Jurkat, Clone E6-1 (cell line): ENCODE data around the gene RAD51AP1.

Experiments used
- DNase-seq: peaks from one replicate; pipeline ENCODE4 v3.0.0-alpha.2; 2011; ENCODE audit warnings: low read depth, low spot score
- H3K4me3 ChIP-seq: 2 replicates; pipeline ENCODE4 v1.5.1; 2011; ENCODE audit warnings: mild to moderate bottlenecking, low read length, control low read depth, moderate library complexity

The RAD51AP1 gene

DNA sequence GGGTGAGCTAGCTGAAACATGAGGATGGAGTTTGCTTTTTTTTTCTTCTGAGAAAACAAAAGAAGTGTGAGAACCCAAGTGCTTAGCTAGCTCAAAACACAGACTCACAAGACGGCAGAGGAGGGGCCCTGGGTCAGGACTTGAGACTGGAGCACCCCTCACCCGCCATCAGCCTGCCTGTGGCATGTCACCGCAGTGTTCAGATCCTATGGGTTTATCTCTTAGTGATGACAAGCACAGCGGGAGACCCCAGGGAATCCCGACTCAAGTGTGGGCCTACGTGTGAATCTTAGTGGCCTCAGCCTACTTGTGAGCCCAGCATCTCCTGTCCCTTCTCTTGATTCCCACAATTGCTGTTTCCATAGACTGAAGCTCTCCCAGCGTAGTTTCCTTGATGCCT lies 46.2 kb downstream of the RAD51AP1 start:
- DNase-seq, result no peak
- no peak overlapping the region for H3K4me3 ChIP-seq

DNA sequence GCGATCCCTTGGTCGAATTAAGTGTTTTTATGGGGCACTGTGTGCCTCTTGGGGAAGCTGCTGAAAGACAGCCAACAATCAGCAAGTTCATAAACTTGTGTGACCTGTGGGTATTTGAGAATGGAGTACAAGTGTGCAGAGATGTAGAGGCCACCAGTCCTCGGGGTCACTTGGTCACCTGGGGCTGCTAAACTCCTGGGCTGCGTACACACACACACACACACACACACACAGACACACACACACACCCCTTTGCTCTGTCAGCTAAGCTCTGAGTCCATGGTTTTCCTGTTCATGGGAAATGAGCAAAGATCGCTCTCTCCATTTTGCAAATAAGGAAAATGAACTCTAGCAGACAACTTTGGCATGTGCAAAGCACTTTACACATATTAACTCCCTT lies 47.8 kb downstream of the RAD51AP1 start:
- H3K4me3 ChIP-seq, result no peak overlapping the region

DNA sequence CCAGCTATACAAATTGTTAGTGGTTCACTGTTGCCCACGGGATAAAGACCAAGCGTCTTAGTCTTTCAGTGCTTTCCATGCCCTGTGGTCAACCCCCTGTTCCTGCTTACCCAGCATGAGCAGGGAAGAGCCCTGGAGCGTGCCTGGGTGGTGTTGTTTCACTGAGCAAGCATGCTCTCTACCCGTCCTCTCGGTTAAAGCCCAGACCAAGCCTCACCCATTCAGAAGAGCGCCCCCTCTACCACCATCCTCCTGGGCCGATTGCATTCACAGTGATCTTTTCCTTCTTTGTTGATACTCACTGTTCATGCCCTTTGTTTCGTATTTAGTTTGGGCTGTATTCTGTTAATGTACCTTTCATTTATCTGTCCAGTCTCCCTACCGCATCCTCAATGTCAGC lies 48.4 kb downstream of the RAD51AP1 start:
- DNase-seq, result no peak
- H3K4me3 ChIP-seq, result no peak overlapping the region

More for the DNA sequence above, 47.8 kb downstream of the RAD51AP1 start:
- no peak for DNase-seq

DNA sequence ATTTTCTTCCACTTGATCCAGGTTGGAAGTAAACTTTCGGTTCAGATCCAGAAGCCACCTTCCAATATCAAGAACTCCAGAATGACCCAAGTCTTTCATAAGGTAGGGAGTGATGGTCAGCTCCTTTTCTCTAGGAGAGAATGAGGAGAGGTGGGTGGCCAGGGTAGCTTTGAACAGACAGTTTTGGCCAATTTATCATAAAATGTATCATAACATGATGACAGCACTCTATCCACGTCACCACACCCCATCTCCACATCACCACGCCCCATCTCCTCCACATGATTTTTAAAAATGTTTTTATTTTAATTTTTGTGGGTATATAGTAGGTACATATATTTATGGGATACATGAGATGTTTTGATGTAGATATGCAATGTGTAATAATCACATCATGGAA lies 50.2 kb downstream of the RAD51AP1 start:
- H3K4me3 ChIP-seq, result no peak overlapping the region
- no peak for DNase-seq

DNA sequence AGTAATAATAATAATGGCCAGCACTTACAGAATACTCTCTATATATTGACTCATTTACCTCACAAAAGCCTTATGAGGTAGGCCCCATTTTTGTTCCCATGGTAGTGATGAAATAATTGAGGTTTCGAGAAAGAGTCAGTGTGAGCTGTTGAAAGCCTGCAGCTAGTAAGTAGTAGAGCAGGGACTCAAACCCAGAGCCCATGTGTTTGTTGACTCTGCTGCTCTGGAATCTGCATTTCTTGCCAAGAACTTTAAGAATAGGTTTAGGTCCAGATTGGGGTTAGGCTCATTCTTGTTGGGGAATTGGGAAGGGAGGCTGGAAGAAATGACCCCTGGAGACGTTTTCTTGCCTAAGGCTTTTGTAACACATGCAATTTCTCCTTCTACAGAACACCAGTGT lies 51.3 kb downstream of the RAD51AP1 start:
- H3K4me3 ChIP-seq, result no peak overlapping the region
- DNase-seq, result no peak

DNA sequence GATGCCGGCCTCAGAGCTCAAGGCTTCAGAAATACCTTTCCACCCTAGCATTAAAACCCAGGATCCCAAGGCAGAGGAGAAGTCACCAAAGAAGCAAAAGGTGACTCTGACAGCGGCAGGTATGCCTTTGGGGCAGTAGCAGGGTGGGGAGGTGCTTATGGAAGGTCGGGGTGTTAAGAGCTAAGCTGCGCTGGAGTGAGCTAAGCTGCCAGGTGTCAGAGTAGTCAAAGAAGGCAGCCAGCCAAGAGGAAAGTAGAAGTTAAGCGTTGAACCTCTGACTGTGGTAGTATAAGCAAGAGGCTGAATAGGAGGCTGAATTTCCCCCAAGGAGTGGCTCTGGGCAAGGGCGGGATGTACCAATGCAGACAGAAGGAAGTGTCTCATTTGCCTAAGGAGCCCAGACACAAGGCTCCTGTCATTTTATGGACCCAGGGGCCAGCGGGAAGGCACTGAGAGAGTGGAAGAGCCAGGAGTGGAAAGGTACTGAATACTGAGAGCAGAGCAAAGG lies 52.5 kb downstream of the RAD51AP1 start:
- no peak for DNase-seq
- H3K4me3 ChIP-seq, result no peak overlapping the region

DNA sequence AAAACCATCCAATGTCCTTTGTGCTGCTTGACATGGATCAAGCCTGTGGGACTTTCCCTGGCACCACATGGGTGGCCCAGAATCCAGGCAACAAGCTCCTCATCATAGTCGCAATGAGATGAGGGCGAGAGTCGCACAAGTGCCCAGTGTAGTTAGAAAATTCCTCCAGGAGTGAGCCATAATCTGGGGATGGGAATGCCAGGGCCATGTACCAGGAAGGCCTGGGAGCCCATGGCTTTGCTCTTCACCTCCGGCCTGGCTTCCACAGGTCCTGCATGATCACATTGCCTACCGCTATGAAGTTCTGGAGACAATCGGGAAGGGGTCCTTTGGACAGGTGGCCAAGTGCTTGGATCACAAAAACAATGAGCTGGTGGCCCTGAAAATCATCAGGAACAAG lies 57.2 kb downstream of the RAD51AP1 start:
- no peak overlapping the region for H3K4me3 ChIP-seq
- no peak for DNase-seq

DNA sequence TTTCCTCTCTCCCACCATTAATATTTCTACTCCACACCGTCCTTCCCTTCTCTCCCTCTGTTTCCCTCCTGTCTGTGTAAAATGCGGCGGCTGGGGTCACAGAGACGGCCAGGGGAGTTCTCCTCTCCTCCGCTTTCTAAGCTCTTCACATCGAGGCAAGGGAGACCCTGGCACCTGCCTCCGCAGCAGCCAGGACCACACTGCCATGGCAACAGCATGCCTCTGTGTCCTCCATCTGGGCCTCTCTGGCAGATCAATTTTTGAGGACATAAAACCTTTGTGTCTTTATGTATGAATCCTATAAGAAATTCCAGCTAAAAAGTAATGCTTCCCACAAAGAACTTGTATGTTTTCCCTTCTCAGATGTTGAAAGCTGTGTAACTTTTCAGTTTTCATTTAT lies 64.7 kb downstream of the RAD51AP1 start:
- DNase-seq, result no peak
- no peak overlapping the region for H3K4me3 ChIP-seq

DNA sequence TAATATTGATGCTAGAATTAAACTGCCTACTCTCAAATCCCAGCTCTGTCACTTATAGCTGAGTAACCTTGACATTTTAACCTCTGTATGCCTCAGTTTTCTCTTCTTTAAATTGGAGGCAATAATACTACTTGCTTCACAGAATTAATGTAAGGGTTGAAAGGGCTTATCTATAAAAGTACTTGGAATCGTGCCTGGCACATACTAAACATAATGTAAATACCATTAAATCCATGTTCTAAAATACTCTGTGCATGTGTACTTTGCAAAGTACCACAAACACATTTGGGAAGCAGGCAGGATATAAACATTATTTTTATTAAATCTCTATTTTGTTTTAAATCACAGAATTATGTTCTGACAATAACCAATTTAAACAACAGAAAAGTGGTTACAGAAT lies 65.3 kb downstream of the RAD51AP1 start:
- H3K4me3 ChIP-seq, result no peak overlapping the region
- no peak for DNase-seq

DNA sequence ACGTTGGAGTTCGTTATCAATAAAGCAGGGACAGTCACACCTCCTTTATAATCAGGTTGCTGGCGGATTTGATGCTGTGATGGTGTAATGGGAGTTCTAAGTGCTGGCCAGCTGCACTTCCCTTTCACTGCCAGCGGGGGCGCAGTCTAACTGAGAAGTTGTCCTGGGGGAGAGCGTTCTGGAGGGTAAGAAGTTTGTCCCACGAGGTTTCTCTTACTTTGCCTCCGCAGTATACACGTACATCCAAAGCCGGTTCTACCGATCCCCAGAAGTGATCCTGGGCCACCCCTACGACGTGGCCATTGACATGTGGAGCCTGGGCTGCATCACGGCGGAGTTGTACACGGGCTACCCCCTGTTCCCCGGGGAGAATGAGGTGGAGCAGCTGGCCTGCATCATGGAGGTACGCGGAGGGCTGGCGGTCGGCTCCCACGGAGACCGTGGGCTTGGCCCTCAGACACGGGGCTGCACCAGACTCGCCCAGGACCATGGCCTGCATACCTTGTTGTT lies 66.0 kb downstream of the RAD51AP1 start:
- H3K4me3 ChIP-seq, result peak overlapping the region; percentile 91
- DNase-seq, result peak; percentile 85

DNA sequence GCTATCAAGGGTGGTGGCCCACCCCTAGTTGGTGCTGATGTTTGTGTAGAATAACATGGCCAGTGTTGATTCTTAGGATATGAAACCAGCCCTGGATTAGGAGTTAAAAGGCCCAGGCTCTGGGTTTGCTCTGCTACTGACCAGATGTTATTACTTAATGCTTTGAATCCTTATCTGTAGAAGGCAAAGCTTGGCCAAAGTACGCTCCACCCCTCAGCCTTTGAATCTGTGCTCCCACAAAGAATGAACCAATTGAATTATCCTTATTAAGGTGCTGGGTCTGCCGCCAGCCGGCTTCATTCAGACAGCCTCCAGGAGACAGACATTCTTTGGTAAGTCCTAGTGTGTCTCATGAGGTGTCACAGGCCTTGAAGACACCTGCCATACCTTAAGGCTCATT lies 68.4 kb downstream of the RAD51AP1 start:
- no peak for DNase-seq
- no peak overlapping the region for H3K4me3 ChIP-seq

DNA sequence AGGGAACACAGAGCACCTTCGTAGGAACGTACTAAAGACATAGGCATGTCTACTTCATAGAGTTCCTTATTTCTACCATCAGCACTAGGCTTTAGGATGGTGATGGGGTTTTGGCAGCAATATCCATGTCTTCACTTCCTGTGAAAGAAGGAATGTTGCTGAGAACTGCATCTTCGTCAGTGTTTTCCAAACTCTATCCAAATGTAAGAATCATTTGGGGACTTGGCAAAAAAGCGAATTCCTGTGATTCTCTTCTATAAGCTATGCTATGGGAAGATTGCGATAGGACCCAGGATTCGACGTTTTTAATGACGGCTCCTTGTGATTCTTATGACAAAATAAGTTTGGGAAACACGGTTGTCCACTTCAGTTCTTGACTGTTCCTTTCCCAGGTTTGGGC lies 70.4 kb downstream of the RAD51AP1 start:
- H3K4me3 ChIP-seq, result no peak overlapping the region

More for the DNA sequence above, 70.4 kb downstream of the RAD51AP1 start:
- DNase-seq, result no peak
